Lung (tissue), 10 donors: ENCODE measurements around the gene CNTNAP3B. TPM values are rescaled to one million over a fixed set of nuclear protein-coding genes. Genes with fewer than 3 reads are reported as not detected.
A peak's percentile ranks its signal among the peaks of the same experiment; 100 is the strongest.
"Not testable (repeated sequence)": the region's sequence is repeated elsewhere in the genome, so short reads cannot be mapped to it uniquely, and the experiment has no call there.

Experiments used
- ATAC-seq: fragments of 200-7000 bp; cut with Tn5 transposase; one replicate; pipeline ENCODE4 v1.9.1; 2020; ENCODE audit warnings: moderate number of reproducible peaks; ENCODE audit not compliant: insufficient read depth, low FRiP score
- DNase-seq, 3 donors: peaks; one replicate each; pipeline ENCODE4 v3.0.0-alpha.2; 2013 to 2017
- H3K27ac ChIP-seq, 2 donors: one replicate each; pipeline ENCODE4 v1.5.1; 2013; ENCODE audit warnings: mild to moderate bottlenecking in 2 of 2, moderate library complexity in 2 of 2, control low read depth in 1 of 2, inconsistent platforms in 1 of 2, low read depth in 1 of 2, low read length in 1 of 2
- H3K27me3 ChIP-seq, 3 donors: one replicate each; pipeline ENCODE4 v1.5.1; 2013; ENCODE audit warnings: low read length in 2 of 3; ENCODE audit not compliant: control insufficient read depth in 3 of 3, insufficient read depth in 3 of 3
- H3K36me3 ChIP-seq, 4 donors: one replicate each; pipeline ENCODE4 v1.5.1; 2013; ENCODE audit warnings: low read length in 4 of 4, mild to moderate bottlenecking in 1 of 4, moderate library complexity in 1 of 4; ENCODE audit not compliant: control insufficient read depth in 4 of 4, insufficient read depth in 4 of 4
- H3K4me1 ChIP-seq, 5 donors: one replicate each; pipeline ENCODE4 v1.5.1; 2013; ENCODE audit warnings: low read length in 5 of 5, mild to moderate bottlenecking in 2 of 5, moderate library complexity in 1 of 5; ENCODE audit not compliant: control insufficient read depth in 5 of 5, insufficient read depth in 5 of 5
- H3K4me3 ChIP-seq: one replicate; pipeline ENCODE4 v1.5.1; 2013; ENCODE audit warnings: mild to moderate bottlenecking, control low read depth, moderate library complexity
- H3K9ac ChIP-seq, 2 donors: one replicate each; pipeline ENCODE4 v1.5.1; 2013; ENCODE audit warnings: low read length in 2 of 2, control low read depth in 1 of 2; ENCODE audit not compliant: insufficient read depth in 1 of 2
- H3K9me3 ChIP-seq, 4 donors: one replicate each; pipeline ENCODE4 v1.5.1; 2013; ENCODE audit warnings: low read length in 3 of 4, mild to moderate bottlenecking in 1 of 4, moderate library complexity in 1 of 4; ENCODE audit not compliant: control insufficient read depth in 4 of 4, insufficient read depth in 3 of 4
- WGBS, 2 donors: extraction: QIAGEN DNeasy Blood & Tissue Kit; methylation state at CpG; one replicate each; pipeline ENCODE4 v1.1.7; 2013; 5-methylcytosine and 5-hydroxymethylcytosine counted together
- polyA plus RNA-seq, 2 donors: library from polyadenylated mRNA; stranded (reverse); fragments of 200-250 nt; gene quantifications; one replicate each; pipeline ENCODE4 v1.2.1, GENCODE V29; 2013
- total RNA-seq, 2 donors: library from RNA; depleted of rRNA in 1 of 2; stranded (reverse); fragments of >200 nt in 1 of 2; gene quantifications; one replicate each; pipeline ENCODE4 v1.2.1, GENCODE V29; 2014 to 2021
- donor health status: Bipolar disorder and iron deficiency.
- donor health status: healthy.
- donor health status: DM: yes; HTN: yes; CAD: no.

CNTNAP3B gene
- total and polyA plus RNA-seq, 4 donors = 5.6 to 20.8 (median 9.6) TPM

GRCh38 chr9:42074868-42075267 lies 54.4 kb downstream of the CNTNAP3B start:
- H3K36me3 ChIP-seq, H3K27me3 ChIP-seq, H3K27ac ChIP-seq, H3K4me1 ChIP-seq, H3K9ac ChIP-seq, ATAC-seq, DNase-seq, H3K4me3 ChIP-seq, H3K9me3 ChIP-seq: not testable (repeated sequence)
- WGBS, 2 donors = 82 to 91% methylated on average over 4 to 5 of the region's 5 CpGs

- H3K4me1 ChIP-seq, H3K9ac ChIP-seq, H3K27me3 ChIP-seq, H3K36me3 ChIP-seq, ATAC-seq, H3K27ac ChIP-seq, H3K4me3 ChIP-seq, DNase-seq, H3K9me3 ChIP-seq: not testable (repeated sequence)
- no CpG with 5 or more reads among the region's 4 CpGs for WGBS, 2 donors
Measured at GRCh38 chr9:42071026-42071425, 58.2 kb downstream of the CNTNAP3B start.

- not testable (repeated sequence) for H3K27ac ChIP-seq, H3K4me1 ChIP-seq, H3K9me3 ChIP-seq, H3K27me3 ChIP-seq, H3K36me3 ChIP-seq, H3K4me3 ChIP-seq, H3K9ac ChIP-seq, DNase-seq
- WGBS, 2 donors = 39 to 43% methylated on average over 5 of the region's 11 CpGs
- ATAC-seq = peak; percentile 63
Measured at GRCh38 chr9:42070035-42070799, 59.0 kb downstream of the CNTNAP3B start.

- H3K4me3 ChIP-seq, H3K9ac ChIP-seq, H3K36me3 ChIP-seq, H3K27ac ChIP-seq, DNase-seq, H3K4me1 ChIP-seq, H3K9me3 ChIP-seq, ATAC-seq, H3K27me3 ChIP-seq: not testable (repeated sequence)
- 85 to 90% methylated on average over 1 of the region's 1 CpG for WGBS, 2 donors
Measured at GRCh38 chr9:42053874-42054273, 75.4 kb downstream of the CNTNAP3B start.

GRCh38 chr9:42050701-42051100 lies 78.5 kb downstream of the CNTNAP3B start:
- not testable (repeated sequence) for H3K9ac ChIP-seq, H3K27me3 ChIP-seq, DNase-seq, H3K4me1 ChIP-seq, H3K27ac ChIP-seq, H3K4me3 ChIP-seq, ATAC-seq, H3K36me3 ChIP-seq, H3K9me3 ChIP-seq
- no CpG with 5 or more reads among the region's 2 CpGs for WGBS, 2 donors

- not testable (repeated sequence) for H3K4me1 ChIP-seq, H3K9me3 ChIP-seq, H3K27ac ChIP-seq, H3K27me3 ChIP-seq, H3K36me3 ChIP-seq, DNase-seq, H3K4me3 ChIP-seq, H3K9ac ChIP-seq, ATAC-seq
- whole genome bisulfite sequencing, 2 donors = 80% methylated on average over 10 of the region's 10 CpGs
Measured at GRCh38 chr9:42044422-42045010, 84.7 kb downstream of the CNTNAP3B start.

- not testable (repeated sequence) for H3K4me1 ChIP-seq, ATAC-seq, H3K9me3 ChIP-seq, H3K4me3 ChIP-seq, H3K9ac ChIP-seq, H3K27ac ChIP-seq, DNase-seq, H3K27me3 ChIP-seq, H3K36me3 ChIP-seq
- no CpG with 5 or more reads among the region's 3 CpGs for WGBS, 2 donors
Measured at GRCh38 chr9:42033541-42033940, 95.7 kb downstream of the CNTNAP3B start.

- H3K4me3 ChIP-seq, H3K27ac ChIP-seq, H3K27me3 ChIP-seq, H3K9ac ChIP-seq, ATAC-seq, H3K36me3 ChIP-seq, DNase-seq, H3K4me1 ChIP-seq, H3K9me3 ChIP-seq: not testable (repeated sequence)
Measured at GRCh38 chr9:42020639-42021038, 108.6 kb downstream of the CNTNAP3B start.
